Measurements from ENCODE around the gene MIS18A.

DNA sequence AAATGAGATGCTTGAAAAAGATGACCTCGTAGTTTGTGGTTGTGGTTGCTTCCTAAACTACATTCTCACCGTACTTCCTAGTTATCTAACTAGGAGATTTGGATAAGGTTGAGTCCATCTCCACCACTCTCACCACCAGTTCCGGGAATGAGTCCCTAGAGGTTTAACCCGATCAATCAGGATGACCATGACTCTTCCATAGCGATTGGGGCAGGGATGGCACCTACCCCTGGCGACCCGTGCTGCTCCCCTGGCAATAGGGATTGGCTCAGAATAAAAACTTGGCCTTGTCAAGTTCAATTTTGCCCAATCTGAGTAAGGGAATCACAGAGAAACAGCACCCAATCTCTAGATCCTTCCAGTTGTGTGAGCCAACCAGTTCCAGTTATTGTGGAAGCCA, 2.7 kb upstream of the MIS18A start:
- TF ChIP-seq, protein P1, sequence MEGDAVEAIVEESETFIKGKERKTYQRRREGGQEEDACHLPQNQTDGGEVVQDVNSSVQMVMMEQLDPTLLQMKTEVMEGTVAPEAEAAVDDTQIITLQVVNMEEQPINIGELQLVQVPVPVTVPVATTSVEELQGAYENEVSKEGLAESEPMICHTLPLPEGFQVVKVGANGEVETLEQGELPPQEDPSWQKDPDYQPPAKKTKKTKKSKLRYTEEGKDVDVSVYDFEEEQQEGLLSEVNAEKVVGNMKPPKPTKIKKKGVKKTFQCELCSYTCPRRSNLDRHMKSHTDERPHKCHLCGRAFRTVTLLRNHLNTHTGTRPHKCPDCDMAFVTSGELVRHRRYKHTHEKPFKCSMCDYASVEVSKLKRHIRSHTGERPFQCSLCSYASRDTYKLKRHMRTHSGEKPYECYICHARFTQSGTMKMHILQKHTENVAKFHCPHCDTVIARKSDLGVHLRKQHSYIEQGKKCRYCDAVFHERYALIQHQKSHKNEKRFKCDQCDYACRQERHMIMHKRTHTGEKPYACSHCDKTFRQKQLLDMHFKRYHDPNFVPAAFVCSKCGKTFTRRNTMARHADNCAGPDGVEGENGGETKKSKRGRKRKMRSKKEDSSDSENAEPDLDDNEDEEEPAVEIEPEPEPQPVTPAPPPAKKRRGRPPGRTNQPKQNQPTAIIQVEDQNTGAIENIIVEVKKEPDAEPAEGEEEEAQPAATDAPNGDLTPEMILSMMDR (conservative IDR thresholded peaks at IDR 0.05 in 1 of 2, IDR thresholded peaks at IDR 0.05 in 1 of 2; ENCODE audit: low read depth in 1 of 2, low read length in 2 of 2), result no peak
- no peak for TF ChIP-seq EZH2 (IDR thresholded peaks at IDR 0.05; ENCODE audit: low read length, missing control alignments)

Measured in fibroblast of lung (primary cell).